A673 (cell line): Measurements from ENCODE around the gene DNASE1L3.

ENCODE experiments used
- EZH2 ChIP-seq: fragments of 200-600 bp; sonication (generic); IDR thresholded peaks from 2 replicates; pipeline ENCODE4 v1.6.1; 2017; ENCODE audit warnings: borderline replicate concordance, low read depth, mild to moderate bottlenecking, mixed read lengths, antibody characterized with exemption, low read length; ENCODE audit not compliant: poor library complexity, severe bottlenecking
- TF ChIP-seq, protein P1 (sequence below): fragments of 300-800, 200-600 bp; sonication (generic); conservative IDR thresholded peaks from 2 replicates; pipeline ENCODE4 v1.5.1; 2017; ENCODE audit warnings: low read depth, mild to moderate bottlenecking, antibody characterized with exemption, low read length, moderate library complexity, mixed read lengths

DNA sequence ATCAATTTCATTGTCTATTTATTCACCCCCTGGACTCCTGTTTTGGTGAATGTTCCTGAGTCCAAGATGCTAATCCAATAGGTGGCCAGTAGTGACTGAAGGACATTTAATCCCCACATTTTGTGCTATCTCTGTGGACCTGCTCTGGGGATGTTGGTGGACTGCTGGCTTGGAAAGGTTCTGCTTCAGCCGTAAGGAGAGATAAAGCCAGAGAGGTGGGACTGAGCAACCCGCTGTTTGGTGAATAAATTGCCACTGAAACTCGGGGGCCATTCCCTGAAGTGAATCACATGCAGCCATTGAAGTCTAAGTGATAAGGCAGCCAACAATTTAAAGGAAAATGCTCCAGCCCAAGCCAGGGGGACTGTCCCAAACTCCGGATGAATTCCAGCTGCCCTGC lies 25.2 kb upstream of the DNASE1L3 start:
- TF ChIP-seq EZH2 = no peak
- TF ChIP-seq, protein P1, sequence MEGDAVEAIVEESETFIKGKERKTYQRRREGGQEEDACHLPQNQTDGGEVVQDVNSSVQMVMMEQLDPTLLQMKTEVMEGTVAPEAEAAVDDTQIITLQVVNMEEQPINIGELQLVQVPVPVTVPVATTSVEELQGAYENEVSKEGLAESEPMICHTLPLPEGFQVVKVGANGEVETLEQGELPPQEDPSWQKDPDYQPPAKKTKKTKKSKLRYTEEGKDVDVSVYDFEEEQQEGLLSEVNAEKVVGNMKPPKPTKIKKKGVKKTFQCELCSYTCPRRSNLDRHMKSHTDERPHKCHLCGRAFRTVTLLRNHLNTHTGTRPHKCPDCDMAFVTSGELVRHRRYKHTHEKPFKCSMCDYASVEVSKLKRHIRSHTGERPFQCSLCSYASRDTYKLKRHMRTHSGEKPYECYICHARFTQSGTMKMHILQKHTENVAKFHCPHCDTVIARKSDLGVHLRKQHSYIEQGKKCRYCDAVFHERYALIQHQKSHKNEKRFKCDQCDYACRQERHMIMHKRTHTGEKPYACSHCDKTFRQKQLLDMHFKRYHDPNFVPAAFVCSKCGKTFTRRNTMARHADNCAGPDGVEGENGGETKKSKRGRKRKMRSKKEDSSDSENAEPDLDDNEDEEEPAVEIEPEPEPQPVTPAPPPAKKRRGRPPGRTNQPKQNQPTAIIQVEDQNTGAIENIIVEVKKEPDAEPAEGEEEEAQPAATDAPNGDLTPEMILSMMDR = no peak
